GM23338 (cell line): Measurements from ENCODE around the gene MAPK4. TPM values are rescaled to one million over a fixed set of nuclear protein-coding genes. Genes with fewer than 3 reads are reported as not detected.

ENCODE experiments used
- ATAC-seq: fragments of 200-7000 bp; cut with Tn5 transposase; 3 replicates; pipeline ENCODE4 v1.9.1; 2020
- DNase-seq: peaks from one replicate; pipeline ENCODE4 v3.0.0-alpha.2; 2015; ENCODE audit warnings: low spot score
- H2AFZ ChIP-seq: fragments of 200-600 bp; sonication (generic); 2 replicates; pipeline ENCODE4 v1.8.0; 2016; ENCODE audit warnings: antibody characterized with exemption, mild to moderate bottlenecking, moderate library complexity
- H3F3A ChIP-seq: fragments of 200-600 bp; sonication (generic); replicated peaks from 2 replicates; pipeline ENCODE4 v1.8.0; 2017; ENCODE audit warnings: antibody characterized with exemption, mixed run types, low read depth
- H3K27ac ChIP-seq: fragments of 200-600 bp; sonication (generic); 2 replicates; pipeline ENCODE4 v1.6.1; 2016; ENCODE audit warnings: low read depth
- H3K27me3 ChIP-seq: fragments of 200-600 bp; sonication (generic); 2 replicates; pipeline ENCODE4 v1.8.0; 2016; ENCODE audit warnings: mild to moderate bottlenecking, mixed run types, moderate library complexity; ENCODE audit not compliant: insufficient read depth
- H3K36me3 ChIP-seq: fragments of 200-600 bp; sonication (generic); 2 replicates; pipeline ENCODE4 v1.8.0; 2016; ENCODE audit warnings: mild to moderate bottlenecking; ENCODE audit not compliant: insufficient read depth
- H3K4me1 ChIP-seq: fragments of 200-600 bp; sonication (generic); 2 replicates; pipeline ENCODE4 v1.8.0; 2016; ENCODE audit warnings: mild to moderate bottlenecking, moderate library complexity; ENCODE audit not compliant: insufficient read depth
- H3K4me2 ChIP-seq: fragments of 200-600 bp; sonication (generic); 2 replicates; pipeline ENCODE4 v1.7.1; 2017; ENCODE audit warnings: mixed run types
- H3K4me3 ChIP-seq: fragments of 200-600 bp; sonication (generic); 2 replicates; pipeline ENCODE4 v1.6.1; 2016; ENCODE audit warnings: mixed run types
- H3K79me2 ChIP-seq: fragments of 200-600 bp; sonication (generic); replicated peaks from 2 replicates; pipeline ENCODE4 v1.8.0; 2017; ENCODE audit warnings: mild to moderate bottlenecking; ENCODE audit not compliant: insufficient read depth
- H3K9me2 ChIP-seq: fragments of 200-600 bp; sonication (generic); 2 replicates; pipeline ENCODE4 v1.8.0; 2017; ENCODE audit not compliant: insufficient read depth
- H4K20me1 ChIP-seq: fragments of 200-600 bp; sonication (generic); replicated peaks from 2 replicates; pipeline ENCODE4 v1.8.0; 2017; ENCODE audit warnings: mild to moderate bottlenecking; ENCODE audit not compliant: insufficient read depth
- H3K27ac Mint-ChIP-seq: 2 replicates; pipeline ENCODE4 v1.8.0; 2020; ENCODE audit warnings: inconsistent platforms, mild to moderate bottlenecking, moderate library complexity, mixed read lengths
- H3K27me3 Mint-ChIP-seq: 3 replicates; pipeline ENCODE4 v1.8.0; 2022; ENCODE audit warnings: low read depth, mild to moderate bottlenecking, moderate library complexity, mixed read lengths, inconsistent platforms; ENCODE audit not compliant: insufficient read depth, poor library complexity
- H3K36me3 Mint-ChIP-seq: 3 replicates; pipeline ENCODE4 v1.8.0; 2021; ENCODE audit warnings: low read depth, mild to moderate bottlenecking, inconsistent platforms, moderate library complexity, mixed read lengths
- H3K4me1 Mint-ChIP-seq: 3 replicates; pipeline ENCODE4 v1.8.0; 2020; ENCODE audit warnings: mild to moderate bottlenecking, inconsistent platforms, mixed read lengths
- H3K4me3 Mint-ChIP-seq: 3 replicates; pipeline ENCODE4 v1.8.0; 2021; ENCODE audit warnings: moderate library complexity, mild to moderate bottlenecking, inconsistent platforms, mixed read lengths
- H3K9me3 Mint-ChIP-seq: 3 replicates; pipeline ENCODE4 v1.8.0; 2020; ENCODE audit warnings: moderate library complexity, mild to moderate bottlenecking, inconsistent platforms, mixed read lengths
- CREB1 ChIP-seq: fragments of 250-450 bp; sonication (Bioruptor Pico); IDR thresholded peaks from 2 replicates; pipeline ENCODE4 v1.5.0; 2020; ENCODE audit warnings: low read depth, mild to moderate bottlenecking, moderate library complexity
- ETS1 ChIP-seq: IDR thresholded peaks from 2 replicates; pipeline ENCODE4 v1.6.1; 2016; ENCODE audit warnings: antibody characterized with exemption
- EZH2phosphoT487 ChIP-seq: fragments of 200-600 bp; sonication (generic); IDR thresholded peaks from one replicate; pipeline ENCODE4 v1.8.1; 2018; ENCODE audit warnings: antibody characterized with exemption; ENCODE audit not compliant: unreplicated experiment
- JUNB ChIP-seq: IDR thresholded peaks from one replicate; pipeline ENCODE4 v1.6.1; 2016; ENCODE audit warnings: antibody characterized with exemption; ENCODE audit not compliant: unreplicated experiment
- NANOG ChIP-seq: IDR thresholded peaks from 2 replicates; pipeline ENCODE4 v1.6.1; 2016; ENCODE audit warnings: antibody characterized with exemption, borderline replicate concordance
- ZNF114 ChIP-seq: fragments of 250-450 bp; sonication (Bioruptor Pico); IDR thresholded peaks from 2 replicates; pipeline ENCODE4 v1.5.0; 2020; ENCODE audit warnings: mild to moderate bottlenecking, moderate library complexity
- ZNF331 ChIP-seq: fragments of 250-450 bp; sonication (Bioruptor Pico); IDR thresholded peaks from 2 replicates; pipeline ENCODE4 v1.5.0; 2020; ENCODE audit warnings: low read depth, mild to moderate bottlenecking, moderate library complexity
- polyA plus RNA-seq: library from polyadenylated mRNA; unstranded; fragments of >200 nt; fragmentation: Nextera tagmentation; extraction: Ambion mirVana; gene quantifications from 2 replicates; pipeline ENCODE4 v1.2.1, GENCODE V29; 2016
- total RNA-seq: library from RNA; depleted of rRNA; stranded (reverse); fragments of >200 nt; shearing (Covaris generic); gene quantifications from 2 replicates; pipeline ENCODE4 v1.2.3, GENCODE V29; 2014
- TF ChIP-seq, protein P1 (sequence below): IDR thresholded peaks from one replicate; pipeline ENCODE4 v1.6.1; 2018; ENCODE audit warnings: antibody characterized with exemption; ENCODE audit not compliant: unreplicated experiment
- TF ChIP-seq, protein P2 (sequence below): fragments of 250-450 bp; sonication (Bioruptor Pico); IDR thresholded peaks from 2 replicates; pipeline ENCODE4 v1.5.0; 2020; ENCODE audit warnings: mild to moderate bottlenecking, moderate library complexity

MAPK4 gene
- total and polyA plus RNA-seq, 2 experiments from 2014 or later, result 1.3 to 4.4 TPM

DNA sequence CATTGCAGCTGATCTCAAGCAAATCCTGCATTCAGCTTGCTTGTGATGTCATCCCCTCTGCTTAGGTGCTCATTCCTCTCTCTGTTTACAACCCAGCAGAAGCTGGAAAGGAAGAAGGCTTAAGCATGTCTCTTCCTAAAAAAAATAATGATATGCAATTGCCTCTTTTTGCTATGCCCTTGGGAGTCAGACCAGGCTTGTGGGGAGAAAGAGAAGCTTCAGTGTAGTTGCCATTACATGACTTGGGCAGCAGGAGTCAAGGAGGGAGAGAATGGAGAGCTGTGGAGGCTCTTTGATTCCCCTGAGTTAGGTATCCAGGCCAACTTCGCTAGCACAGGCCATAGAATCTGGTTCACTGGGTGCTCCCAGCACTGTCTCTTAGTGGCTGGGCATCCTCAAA is 101.1 kb downstream of the MAPK4 start:
- Histone ChIP-seq H3K4me3 (no peak overlapping the region), H3K4me1 (peaks cover 4% of the 10 kb centered on the region; the same call in 1 of the 2 replicates), H3F3A (no peaks in the 10 kb centered on the region), H4K20me1 (no peaks in the 10 kb centered on the region; the same call in 1 of the 2 replicates), H3K27me3 (no peaks in the 10 kb centered on the region), H3K27ac (no peak overlapping the region), H3K36me3 (no peaks in the 10 kb centered on the region), H2AFZ (no peak overlapping the region), H3K9me2 (no peaks in the 10 kb centered on the region), H3K79me2 (no peaks in the 10 kb centered on the region), H3K4me2 (no peak overlapping the region)
- Mint-ChIP-seq H3K27me3 (peaks cover 4% of the 10 kb centered on the region), H3K9me3 (peaks cover 25% of the 10 kb centered on the region), H3K4me3 (no peak overlapping the region), H3K4me1 (peaks cover 9% of the 10 kb centered on the region; the same call in 2 of the 3 replicates), H3K27ac (no peak overlapping the region), H3K36me3 (peaks cover 19% of the 10 kb centered on the region)
- DNase-seq, result no peak
- no peak for ATAC-seq
- no peak for TF ChIP-seq JUNB
- TF ChIP-seq ZNF114, result no peak
- no peak for TF ChIP-seq ETS1
- no peak for TF ChIP-seq EZH2phosphoT487
- TF ChIP-seq NANOG, result no peak
- TF ChIP-seq, protein P1, sequence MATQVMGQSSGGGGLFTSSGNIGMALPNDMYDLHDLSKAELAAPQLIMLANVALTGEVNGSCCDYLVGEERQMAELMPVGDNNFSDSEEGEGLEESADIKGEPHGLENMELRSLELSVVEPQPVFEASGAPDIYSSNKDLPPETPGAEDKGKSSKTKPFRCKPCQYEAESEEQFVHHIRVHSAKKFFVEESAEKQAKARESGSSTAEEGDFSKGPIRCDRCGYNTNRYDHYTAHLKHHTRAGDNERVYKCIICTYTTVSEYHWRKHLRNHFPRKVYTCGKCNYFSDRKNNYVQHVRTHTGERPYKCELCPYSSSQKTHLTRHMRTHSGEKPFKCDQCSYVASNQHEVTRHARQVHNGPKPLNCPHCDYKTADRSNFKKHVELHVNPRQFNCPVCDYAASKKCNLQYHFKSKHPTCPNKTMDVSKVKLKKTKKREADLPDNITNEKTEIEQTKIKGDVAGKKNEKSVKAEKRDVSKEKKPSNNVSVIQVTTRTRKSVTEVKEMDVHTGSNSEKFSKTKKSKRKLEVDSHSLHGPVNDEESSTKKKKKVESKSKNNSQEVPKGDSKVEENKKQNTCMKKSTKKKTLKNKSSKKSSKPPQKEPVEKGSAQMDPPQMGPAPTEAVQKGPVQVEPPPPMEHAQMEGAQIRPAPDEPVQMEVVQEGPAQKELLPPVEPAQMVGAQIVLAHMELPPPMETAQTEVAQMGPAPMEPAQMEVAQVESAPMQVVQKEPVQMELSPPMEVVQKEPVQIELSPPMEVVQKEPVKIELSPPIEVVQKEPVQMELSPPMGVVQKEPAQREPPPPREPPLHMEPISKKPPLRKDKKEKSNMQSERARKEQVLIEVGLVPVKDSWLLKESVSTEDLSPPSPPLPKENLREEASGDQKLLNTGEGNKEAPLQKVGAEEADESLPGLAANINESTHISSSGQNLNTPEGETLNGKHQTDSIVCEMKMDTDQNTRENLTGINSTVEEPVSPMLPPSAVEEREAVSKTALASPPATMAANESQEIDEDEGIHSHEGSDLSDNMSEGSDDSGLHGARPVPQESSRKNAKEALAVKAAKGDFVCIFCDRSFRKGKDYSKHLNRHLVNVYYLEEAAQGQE, result no peak
- no peak for TF ChIP-seq CREB1 (CRISPR knock-in tag)
- no peak for TF ChIP-seq ZNF331
- TF ChIP-seq, protein P2, sequence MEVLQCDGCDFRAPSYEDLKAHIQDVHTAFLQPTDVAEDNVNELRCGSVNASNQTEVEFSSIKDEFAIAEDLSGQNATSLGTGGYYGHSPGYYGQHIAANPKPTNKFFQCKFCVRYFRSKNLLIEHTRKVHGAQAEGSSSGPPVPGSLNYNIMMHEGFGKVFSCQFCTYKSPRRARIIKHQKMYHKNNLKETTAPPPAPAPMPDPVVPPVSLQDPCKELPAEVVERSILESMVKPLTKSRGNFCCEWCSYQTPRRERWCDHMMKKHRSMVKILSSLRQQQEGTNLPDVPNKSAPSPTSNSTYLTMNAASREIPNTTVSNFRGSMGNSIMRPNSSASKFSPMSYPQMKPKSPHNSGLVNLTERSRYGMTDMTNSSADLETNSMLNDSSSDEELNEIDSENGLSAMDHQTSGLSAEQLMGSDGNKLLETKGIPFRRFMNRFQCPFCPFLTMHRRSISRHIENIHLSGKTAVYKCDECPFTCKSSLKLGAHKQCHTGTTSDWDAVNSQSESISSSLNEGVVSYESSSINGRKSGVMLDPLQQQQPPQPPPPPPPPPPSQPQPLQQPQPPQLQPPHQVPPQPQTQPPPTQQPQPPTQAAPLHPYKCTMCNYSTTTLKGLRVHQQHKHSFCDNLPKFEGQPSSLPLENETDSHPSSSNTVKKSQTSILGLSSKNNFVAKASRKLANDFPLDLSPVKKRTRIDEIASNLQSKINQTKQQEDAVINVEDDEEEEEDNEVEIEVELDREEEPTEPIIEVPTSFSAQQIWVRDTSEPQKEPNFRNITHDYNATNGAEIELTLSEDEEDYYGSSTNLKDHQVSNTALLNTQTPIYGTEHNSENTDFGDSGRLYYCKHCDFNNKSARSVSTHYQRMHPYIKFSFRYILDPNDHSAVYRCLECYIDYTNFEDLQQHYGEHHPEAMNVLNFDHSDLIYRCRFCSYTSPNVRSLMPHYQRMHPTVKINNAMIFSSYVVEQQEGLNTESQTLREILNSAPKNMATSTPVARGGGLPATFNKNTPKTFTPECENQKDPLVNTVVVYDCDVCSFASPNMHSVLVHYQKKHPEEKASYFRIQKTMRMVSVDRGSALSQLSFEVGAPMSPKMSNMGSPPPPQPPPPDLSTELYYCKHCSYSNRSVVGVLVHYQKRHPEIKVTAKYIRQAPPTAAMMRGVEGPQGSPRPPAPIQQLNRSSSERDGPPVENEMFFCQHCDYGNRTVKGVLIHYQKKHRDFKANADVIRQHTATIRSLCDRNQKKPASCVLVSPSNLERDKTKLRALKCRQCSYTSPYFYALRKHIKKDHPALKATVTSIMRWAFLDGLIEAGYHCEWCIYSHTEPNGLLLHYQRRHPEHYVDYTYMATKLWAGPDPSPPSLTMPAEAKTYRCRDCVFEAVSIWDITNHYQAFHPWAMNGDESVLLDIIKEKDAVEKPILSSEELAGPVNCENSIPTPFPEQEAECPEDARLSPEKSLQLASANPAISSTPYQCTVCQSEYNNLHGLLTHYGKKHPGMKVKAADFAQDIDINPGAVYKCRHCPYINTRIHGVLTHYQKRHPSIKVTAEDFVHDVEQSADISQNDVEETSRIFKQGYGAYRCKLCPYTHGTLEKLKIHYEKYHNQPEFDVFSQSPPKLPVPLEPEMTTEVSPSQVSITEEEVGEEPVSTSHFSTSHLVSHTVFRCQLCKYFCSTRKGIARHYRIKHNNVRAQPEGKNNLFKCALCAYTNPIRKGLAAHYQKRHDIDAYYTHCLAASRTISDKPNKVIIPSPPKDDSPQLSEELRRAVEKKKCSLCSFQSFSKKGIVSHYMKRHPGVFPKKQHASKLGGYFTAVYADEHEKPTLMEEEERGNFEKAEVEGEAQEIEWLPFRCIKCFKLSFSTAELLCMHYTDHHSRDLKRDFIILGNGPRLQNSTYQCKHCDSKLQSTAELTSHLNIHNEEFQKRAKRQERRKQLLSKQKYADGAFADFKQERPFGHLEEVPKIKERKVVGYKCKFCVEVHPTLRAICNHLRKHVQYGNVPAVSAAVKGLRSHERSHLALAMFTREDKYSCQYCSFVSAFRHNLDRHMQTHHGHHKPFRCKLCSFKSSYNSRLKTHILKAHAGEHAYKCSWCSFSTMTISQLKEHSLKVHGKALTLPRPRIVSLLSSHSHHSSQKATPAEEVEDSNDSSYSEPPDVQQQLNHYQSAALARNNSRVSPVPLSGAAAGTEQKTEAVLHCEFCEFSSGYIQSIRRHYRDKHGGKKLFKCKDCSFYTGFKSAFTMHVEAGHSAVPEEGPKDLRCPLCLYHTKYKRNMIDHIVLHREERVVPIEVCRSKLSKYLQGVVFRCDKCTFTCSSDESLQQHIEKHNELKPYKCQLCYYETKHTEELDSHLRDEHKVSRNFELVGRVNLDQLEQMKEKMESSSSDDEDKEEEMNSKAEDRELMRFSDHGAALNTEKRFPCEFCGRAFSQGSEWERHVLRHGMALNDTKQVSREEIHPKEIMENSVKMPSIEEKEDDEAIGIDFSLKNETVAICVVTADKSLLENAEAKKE (CRISPR knock-in tag), result no peak
